Measurements from ENCODE around the gene RTEL1. TPM values are rescaled to one million over a fixed set of nuclear protein-coding genes. Genes with fewer than 3 reads are reported as not detected.

Gene RTEL1
- total RNA-seq, 1 experiment from 2014 or later = 26.1 TPM

DNA sequence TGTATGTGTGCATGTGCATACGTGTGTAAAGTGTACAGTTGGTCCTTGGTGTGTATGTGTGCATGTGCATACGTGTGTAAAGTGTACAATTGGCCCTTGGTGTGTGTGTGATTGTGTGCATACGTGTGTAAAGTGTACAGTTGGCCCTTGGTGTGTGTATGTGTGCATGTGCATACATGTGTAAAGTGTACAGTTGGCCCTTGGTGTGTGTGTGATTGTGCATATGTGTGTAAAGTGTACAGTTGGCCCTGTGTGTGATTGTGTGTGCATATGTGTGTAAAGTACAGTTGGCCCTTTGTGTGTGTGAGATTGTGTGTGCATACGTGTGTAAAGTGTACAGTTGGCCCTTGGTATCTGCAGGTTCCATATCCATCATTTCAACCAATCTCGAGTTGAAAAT is 73.3 kb downstream of the RTEL1 start:
- in situ Hi-C loops (cut with HindIII; ENCODE audit: low pct_unique_long_range_greater_than_20kb, low sequenced_read_pairs) (no loop called here), intact Hi-C loops (cut with micrococcal nuclease; ENCODE audit: unreplicated experiment) (no loop called here)
- ChIA-PET POLR2A (no interaction called here), CTCF (no interaction called here)
- Histone ChIP-seq H3K36me3 (ENCODE audit: control insufficient read depth, insufficient read depth, low read length) (0 out of 2 replicates have a peak, but pooled peaks cover 2% of the 10 kb centered on the region), H3K27me3 (ENCODE audit: control insufficient read depth, insufficient read depth, low read length) (no peaks in the 10 kb centered on the region), H3K27ac (ENCODE audit: low read length) (no peak overlapping the region), H3K4me3 (ENCODE audit: low read depth in 2 of 2, low read length in 2 of 2) (no peak overlapping the region), H3K4me1 (ENCODE audit: control insufficient read depth, insufficient read depth, low read length) (peaks cover 13% of the 10 kb centered on the region), H3K9me3 (ENCODE audit: control insufficient read depth, insufficient read depth, low read depth, low read length) (no peaks in the 10 kb centered on the region)
- ATAC-seq (no peak), DNase-seq (ENCODE audit: low read depth, low spot score) (no peak)
- TF ChIP-seq, protein P1, sequence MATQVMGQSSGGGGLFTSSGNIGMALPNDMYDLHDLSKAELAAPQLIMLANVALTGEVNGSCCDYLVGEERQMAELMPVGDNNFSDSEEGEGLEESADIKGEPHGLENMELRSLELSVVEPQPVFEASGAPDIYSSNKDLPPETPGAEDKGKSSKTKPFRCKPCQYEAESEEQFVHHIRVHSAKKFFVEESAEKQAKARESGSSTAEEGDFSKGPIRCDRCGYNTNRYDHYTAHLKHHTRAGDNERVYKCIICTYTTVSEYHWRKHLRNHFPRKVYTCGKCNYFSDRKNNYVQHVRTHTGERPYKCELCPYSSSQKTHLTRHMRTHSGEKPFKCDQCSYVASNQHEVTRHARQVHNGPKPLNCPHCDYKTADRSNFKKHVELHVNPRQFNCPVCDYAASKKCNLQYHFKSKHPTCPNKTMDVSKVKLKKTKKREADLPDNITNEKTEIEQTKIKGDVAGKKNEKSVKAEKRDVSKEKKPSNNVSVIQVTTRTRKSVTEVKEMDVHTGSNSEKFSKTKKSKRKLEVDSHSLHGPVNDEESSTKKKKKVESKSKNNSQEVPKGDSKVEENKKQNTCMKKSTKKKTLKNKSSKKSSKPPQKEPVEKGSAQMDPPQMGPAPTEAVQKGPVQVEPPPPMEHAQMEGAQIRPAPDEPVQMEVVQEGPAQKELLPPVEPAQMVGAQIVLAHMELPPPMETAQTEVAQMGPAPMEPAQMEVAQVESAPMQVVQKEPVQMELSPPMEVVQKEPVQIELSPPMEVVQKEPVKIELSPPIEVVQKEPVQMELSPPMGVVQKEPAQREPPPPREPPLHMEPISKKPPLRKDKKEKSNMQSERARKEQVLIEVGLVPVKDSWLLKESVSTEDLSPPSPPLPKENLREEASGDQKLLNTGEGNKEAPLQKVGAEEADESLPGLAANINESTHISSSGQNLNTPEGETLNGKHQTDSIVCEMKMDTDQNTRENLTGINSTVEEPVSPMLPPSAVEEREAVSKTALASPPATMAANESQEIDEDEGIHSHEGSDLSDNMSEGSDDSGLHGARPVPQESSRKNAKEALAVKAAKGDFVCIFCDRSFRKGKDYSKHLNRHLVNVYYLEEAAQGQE (IDR thresholded peaks at IDR 0.05; ENCODE audit: insufficient read depth in 1 of 2, low read depth in 2 of 2, low read length in 1 of 2) = no peak
- TF ChIP-seq SIN3A (IDR thresholded peaks at IDR 0.05; ENCODE audit: borderline replicate concordance, insufficient read depth, low read depth, low read length) (no peak), POLR2AphosphoS5 (IDR thresholded peaks at IDR 0.05; ENCODE audit: low read depth, low read length) (no peak), TCF7L2 (IDR thresholded peaks at IDR 0.05; ENCODE audit: low read depth, low read length) (no peak)
- TF ChIP-seq, protein P2, sequence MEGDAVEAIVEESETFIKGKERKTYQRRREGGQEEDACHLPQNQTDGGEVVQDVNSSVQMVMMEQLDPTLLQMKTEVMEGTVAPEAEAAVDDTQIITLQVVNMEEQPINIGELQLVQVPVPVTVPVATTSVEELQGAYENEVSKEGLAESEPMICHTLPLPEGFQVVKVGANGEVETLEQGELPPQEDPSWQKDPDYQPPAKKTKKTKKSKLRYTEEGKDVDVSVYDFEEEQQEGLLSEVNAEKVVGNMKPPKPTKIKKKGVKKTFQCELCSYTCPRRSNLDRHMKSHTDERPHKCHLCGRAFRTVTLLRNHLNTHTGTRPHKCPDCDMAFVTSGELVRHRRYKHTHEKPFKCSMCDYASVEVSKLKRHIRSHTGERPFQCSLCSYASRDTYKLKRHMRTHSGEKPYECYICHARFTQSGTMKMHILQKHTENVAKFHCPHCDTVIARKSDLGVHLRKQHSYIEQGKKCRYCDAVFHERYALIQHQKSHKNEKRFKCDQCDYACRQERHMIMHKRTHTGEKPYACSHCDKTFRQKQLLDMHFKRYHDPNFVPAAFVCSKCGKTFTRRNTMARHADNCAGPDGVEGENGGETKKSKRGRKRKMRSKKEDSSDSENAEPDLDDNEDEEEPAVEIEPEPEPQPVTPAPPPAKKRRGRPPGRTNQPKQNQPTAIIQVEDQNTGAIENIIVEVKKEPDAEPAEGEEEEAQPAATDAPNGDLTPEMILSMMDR (IDR thresholded peaks at IDR 0.05) = no peak
- no TSS peak for BruUV-seq (replicated peaks)

DNA sequence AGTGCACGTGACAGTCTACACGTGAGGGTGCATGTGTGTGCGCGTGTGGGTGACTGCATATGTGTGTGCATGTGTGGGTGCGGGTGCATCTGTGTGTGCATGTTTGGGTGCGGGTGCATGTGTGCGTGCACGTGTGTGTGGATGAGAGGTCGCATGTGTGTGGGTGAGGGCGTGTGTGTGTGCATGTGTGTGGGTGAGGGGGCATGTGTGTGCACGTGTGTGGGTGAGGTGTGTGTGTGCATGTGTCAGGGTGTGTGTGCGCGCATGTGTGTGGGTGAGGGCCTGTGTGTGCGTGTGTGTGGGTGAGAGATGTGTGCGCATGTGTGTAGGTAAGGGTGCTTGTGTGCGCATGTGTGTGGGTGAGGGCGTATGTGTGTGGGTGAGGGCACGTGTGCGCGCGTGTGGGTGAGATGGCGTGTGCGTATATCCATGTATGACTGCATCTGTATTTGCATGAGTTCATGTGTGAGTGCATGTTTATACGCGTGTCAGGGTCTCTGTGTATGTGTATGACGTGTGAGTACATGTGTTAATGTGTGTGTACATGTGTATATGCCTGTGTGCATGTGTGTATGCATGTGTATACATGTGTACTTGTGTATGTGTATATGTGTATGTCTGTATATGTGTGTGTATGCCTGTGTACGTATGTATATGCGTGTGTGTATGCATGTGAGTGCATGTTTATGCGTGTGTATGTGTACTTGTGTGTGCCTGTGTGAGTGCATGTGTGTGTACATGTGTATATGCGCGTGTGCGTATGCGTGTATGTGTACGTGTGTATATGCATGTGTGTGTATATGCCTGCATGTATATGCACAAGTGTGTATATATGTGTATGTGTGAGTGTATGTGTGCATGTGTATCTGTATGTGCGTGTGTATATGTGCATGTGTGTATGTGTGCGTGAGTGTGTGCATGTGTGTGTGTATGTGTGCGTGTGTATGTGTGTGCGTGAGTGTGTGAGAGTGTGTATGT is 74.3 kb downstream of the RTEL1 start:
- no TSS peak for BruUV-seq (replicated peaks)
- H3K4me1 ChIP-seq (ENCODE audit: control insufficient read depth, insufficient read depth, low read length) = peaks cover 22% of the 10 kb centered on the region
- POLR2A ChIA-PET = no interaction called here
- TF ChIP-seq SIN3A (IDR thresholded peaks at IDR 0.05; ENCODE audit: borderline replicate concordance, insufficient read depth, low read depth, low read length) = no peak
- no peaks in the 10 kb centered on the region for H3K27me3 ChIP-seq (ENCODE audit: control insufficient read depth, insufficient read depth, low read length)
- no peaks in the 10 kb centered on the region for H3K9me3 ChIP-seq (ENCODE audit: control insufficient read depth, insufficient read depth, low read depth, low read length)
- H3K4me3 ChIP-seq (ENCODE audit: low read depth in 2 of 2, low read length in 2 of 2) = no peak overlapping the region
- CTCF ChIA-PET = no interaction called here
- DNase-seq (ENCODE audit: low read depth, low spot score) (no peak), ATAC-seq (no peak)
- H3K36me3 ChIP-seq (ENCODE audit: control insufficient read depth, insufficient read depth, low read length) = 0 out of 2 replicates have a peak, but pooled peaks cover 2% of the 10 kb centered on the region
- no peak overlapping the region for H3K27ac ChIP-seq (ENCODE audit: low read length)
- intact Hi-C loops (cut with micrococcal nuclease; ENCODE audit: unreplicated experiment) = no loop called here
- in situ Hi-C loops (cut with HindIII; ENCODE audit: low pct_unique_long_range_greater_than_20kb, low sequenced_read_pairs) = no loop called here

DNA sequence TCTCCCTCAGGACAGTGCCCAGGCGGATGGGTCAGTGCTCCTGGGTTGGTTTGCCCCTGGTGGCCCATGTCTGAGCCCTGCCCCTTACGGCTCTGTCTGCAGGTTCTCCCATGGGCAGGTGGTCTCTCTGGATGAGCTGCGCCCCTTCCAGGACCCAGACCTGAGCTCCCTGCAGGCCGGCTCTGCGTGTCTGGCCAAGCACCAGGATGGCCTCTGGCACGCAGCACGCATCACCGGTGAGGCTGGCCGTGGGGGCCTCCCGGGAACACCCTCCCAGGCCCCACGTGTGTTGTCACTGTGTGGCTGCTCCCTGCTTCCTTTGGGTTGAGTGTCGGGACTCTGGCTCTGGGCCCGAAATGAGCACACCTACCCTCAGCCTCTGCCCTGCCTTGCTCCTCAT is 75.0 kb downstream of the RTEL1 start:
- Histone ChIP-seq H3K4me3 (ENCODE audit: low read depth in 2 of 2, low read length in 2 of 2) (no peak overlapping the region), H3K9me3 (ENCODE audit: control insufficient read depth, insufficient read depth, low read depth, low read length) (no peaks in the 10 kb centered on the region), H3K27ac (ENCODE audit: low read length) (no peak overlapping the region), H3K36me3 (ENCODE audit: control insufficient read depth, insufficient read depth, low read length) (0 out of 2 replicates have a peak, but pooled peaks cover 2% of the 10 kb centered on the region), H3K4me1 (ENCODE audit: control insufficient read depth, insufficient read depth, low read length) (peaks cover 22% of the 10 kb centered on the region), H3K27me3 (ENCODE audit: control insufficient read depth, insufficient read depth, low read length) (no peaks in the 10 kb centered on the region)
- CTCF ChIA-PET = no interaction called here
- no TSS peak for BruUV-seq (replicated peaks)
- in situ Hi-C loops (cut with HindIII; ENCODE audit: low pct_unique_long_range_greater_than_20kb, low sequenced_read_pairs) = no loop called here
- TF ChIP-seq, protein P2 (IDR thresholded peaks at IDR 0.05) = no peak
- no peak for TF ChIP-seq POLR2AphosphoS5 (IDR thresholded peaks at IDR 0.05; ENCODE audit: low read depth, low read length)
- TF ChIP-seq, protein P1 (IDR thresholded peaks at IDR 0.05; ENCODE audit: insufficient read depth in 1 of 2, low read depth in 2 of 2, low read length in 1 of 2) = no peak
- TF ChIP-seq TCF7L2 (IDR thresholded peaks at IDR 0.05; ENCODE audit: low read depth, low read length) = no peak
- no peak for TF ChIP-seq SIN3A (IDR thresholded peaks at IDR 0.05; ENCODE audit: borderline replicate concordance, insufficient read depth, low read depth, low read length)
- POLR2A ChIA-PET = no interaction called here
- no peak for ATAC-seq
- DNase-seq (ENCODE audit: low read depth, low spot score) = no peak
- intact Hi-C loops (cut with micrococcal nuclease; ENCODE audit: unreplicated experiment) = no loop called here

Data from Panc1 (cell line).